ENCODE data around the gene ABCC6.

DNA sequence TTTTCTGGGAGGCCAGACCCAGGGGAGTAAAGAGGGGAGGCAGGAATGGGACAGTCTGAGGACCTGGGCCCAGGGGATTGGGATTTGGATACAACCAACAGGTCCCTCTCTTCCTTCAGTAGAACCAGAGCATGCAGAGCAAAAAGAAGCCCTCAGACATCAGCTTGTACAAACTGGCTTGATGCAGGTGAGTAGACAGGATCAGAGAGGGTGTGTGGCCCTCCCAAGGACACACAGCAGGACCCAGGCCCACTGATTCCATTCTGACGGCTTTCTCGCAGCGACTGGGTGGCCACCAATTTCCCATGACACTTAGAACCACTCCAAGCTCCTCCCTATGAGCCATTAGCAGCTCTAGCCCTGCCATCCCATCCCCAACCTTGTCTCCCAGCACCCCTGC, 63.6 kb downstream of the ABCC6 start:
- TF ChIP-seq, protein P1, sequence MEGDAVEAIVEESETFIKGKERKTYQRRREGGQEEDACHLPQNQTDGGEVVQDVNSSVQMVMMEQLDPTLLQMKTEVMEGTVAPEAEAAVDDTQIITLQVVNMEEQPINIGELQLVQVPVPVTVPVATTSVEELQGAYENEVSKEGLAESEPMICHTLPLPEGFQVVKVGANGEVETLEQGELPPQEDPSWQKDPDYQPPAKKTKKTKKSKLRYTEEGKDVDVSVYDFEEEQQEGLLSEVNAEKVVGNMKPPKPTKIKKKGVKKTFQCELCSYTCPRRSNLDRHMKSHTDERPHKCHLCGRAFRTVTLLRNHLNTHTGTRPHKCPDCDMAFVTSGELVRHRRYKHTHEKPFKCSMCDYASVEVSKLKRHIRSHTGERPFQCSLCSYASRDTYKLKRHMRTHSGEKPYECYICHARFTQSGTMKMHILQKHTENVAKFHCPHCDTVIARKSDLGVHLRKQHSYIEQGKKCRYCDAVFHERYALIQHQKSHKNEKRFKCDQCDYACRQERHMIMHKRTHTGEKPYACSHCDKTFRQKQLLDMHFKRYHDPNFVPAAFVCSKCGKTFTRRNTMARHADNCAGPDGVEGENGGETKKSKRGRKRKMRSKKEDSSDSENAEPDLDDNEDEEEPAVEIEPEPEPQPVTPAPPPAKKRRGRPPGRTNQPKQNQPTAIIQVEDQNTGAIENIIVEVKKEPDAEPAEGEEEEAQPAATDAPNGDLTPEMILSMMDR (IDR thresholded peaks at IDR 0.05): no peak
- no peak for TF ChIP-seq POLR2A (IDR thresholded peaks at IDR 0.05)

Data from lower leg skin (tissue), 3 donors.